Activated naive CD4-positive, alpha-beta T cell treated with anti-CD3 and anti-CD28 coated beads, Interleukin-2, amount 10 ng/mL, durations not matched to agents 7 days and 5 days (primary cell): ENCODE data around the gene PDE4B.

Experiments used
- CTCF ChIA-PET: fragments of 350-600 bp; sonication (Branson Sonifier 250); formaldehyde crosslinking; loops from one replicate; lab custom pipeline; 2021; ENCODE audit warnings: antibody characterized with exemption; lab: Charles Lee
- DNase-seq: peaks from one replicate; pipeline ENCODE4 v3.0.0-alpha.2; 2020
- H3K27ac Mint-ChIP-seq: one replicate; pipeline ENCODE4 v1.8.0; 2021; ENCODE audit warnings: mild to moderate bottlenecking, moderate library complexity, mixed read lengths
- H3K27me3 Mint-ChIP-seq: one replicate; pipeline ENCODE4 v1.8.0; 2021; ENCODE audit warnings: mild to moderate bottlenecking, mixed read lengths
- H3K36me3 Mint-ChIP-seq: one replicate; pipeline ENCODE4 v1.8.0; 2021; ENCODE audit warnings: mixed read lengths
- H3K4me1 Mint-ChIP-seq: one replicate; pipeline ENCODE4 v1.8.0; 2021; ENCODE audit warnings: mixed read lengths
- H3K4me3 Mint-ChIP-seq: one replicate; pipeline ENCODE4 v1.8.0; 2021; ENCODE audit warnings: mild to moderate bottlenecking, moderate library complexity, mixed read lengths
- H3K9me3 Mint-ChIP-seq: one replicate; pipeline ENCODE4 v1.8.0; 2021; ENCODE audit warnings: mixed read lengths

Gene PDE4B

GRCh38 chr1:66325594-66326380 is 533.1 kb downstream of the PDE4B start:
- Mint-ChIP-seq H3K27me3 (no peaks in the 10 kb centered on the region), H3K27ac (no peak overlapping the region), H3K9me3 (peaks cover 8% of the 10 kb centered on the region), H3K4me3 (no peak overlapping the region), H3K36me3 (peaks cover 9% of the 10 kb centered on the region), H3K4me1 (peaks cover 57% of the 10 kb centered on the region)
- CTCF ChIA-PET: interaction anchor here (0.7 to 1.5 kb wide), 2 partner anchors 44 to 638 kb away, joined by 3 to 4 read pairs; no protein-coding TSS in a partner anchor
- no peak for DNase-seq

GRCh38 chr1:66326867-66327266 is 534.2 kb downstream of the PDE4B start:
- Mint-ChIP-seq H3K4me1 (peaks cover 59% of the 10 kb centered on the region), H3K9me3 (peaks cover 2% of the 10 kb centered on the region), H3K27ac (no peak overlapping the region)

GRCh38 chr1:66327588-66327987 is 534.9 kb downstream of the PDE4B start:
- CTCF ChIA-PET: interaction anchor here (0.6 to 1.1 kb wide), 2 partner anchors 76 to 119 kb away, joined by 3 read pairs; no protein-coding TSS in a partner anchor
- Mint-ChIP-seq H3K4me3 (no peak overlapping the region), H3K27ac (no peak overlapping the region), H3K4me1 (peaks cover 59% of the 10 kb centered on the region), H3K36me3 (peaks cover 6% of the 10 kb centered on the region), H3K9me3 (peaks cover 2% of the 10 kb centered on the region), H3K27me3 (no peaks in the 10 kb centered on the region)
- no peak for DNase-seq

More at GRCh38 chr1:66326867-66327266, 534.2 kb downstream of the PDE4B start:
- no peaks in the 10 kb centered on the region for H3K27me3 Mint-ChIP-seq
- CTCF ChIA-PET: interaction anchor here (1.1 kb wide), 1 partner anchor 75 kb away, joined by 3 read pairs; no protein-coding TSS in a partner anchor
- no peak overlapping the region for H3K4me3 Mint-ChIP-seq
- peaks cover 6% of the 10 kb centered on the region for H3K36me3 Mint-ChIP-seq
- no peak for DNase-seq

GRCh38 chr1:66328896-66329295 is 536.2 kb downstream of the PDE4B start:
- H3K36me3 Mint-ChIP-seq: peaks cover 13% of the 10 kb centered on the region
- no peak overlapping the region for H3K27ac Mint-ChIP-seq
- CTCF ChIA-PET: interaction anchor here (0.8 to 1.6 kb wide), 3 partner anchors 26 to 108 kb away, joined by 3 to 7 read pairs (median 5); no protein-coding TSS in a partner anchor
- DNase-seq: no peak
- H3K9me3 Mint-ChIP-seq: no peaks in the 10 kb centered on the region
- H3K27me3 Mint-ChIP-seq: no peaks in the 10 kb centered on the region
- no peak overlapping the region for H3K4me3 Mint-ChIP-seq
- H3K4me1 Mint-ChIP-seq: peaks cover 57% of the 10 kb centered on the region

GRCh38 chr1:66330722-66331141 is 538.0 kb downstream of the PDE4B start:
- peaks cover 44% of the 10 kb centered on the region for H3K4me1 Mint-ChIP-seq
- no peak for DNase-seq

GRCh38 chr1:66331658-66332547 is 539.2 kb downstream of the PDE4B start:
- peak; percentile 63 for DNase-seq
- H3K4me1 Mint-ChIP-seq: peaks cover 48% of the 10 kb centered on the region
- CTCF ChIA-PET: interaction anchor here (0.7 to 2.5 kb wide), 13 partner anchors 16 to 114 kb away, joined by 3 to 16 read pairs (median 4); no protein-coding TSS in a partner anchor
- H3K36me3 Mint-ChIP-seq: peaks cover 33% of the 10 kb centered on the region
- no peaks in the 10 kb centered on the region for H3K9me3 Mint-ChIP-seq
- peak overlapping the region; percentile 98 for H3K27ac Mint-ChIP-seq
- H3K27me3 Mint-ChIP-seq: no peaks in the 10 kb centered on the region
- peak overlapping the region; percentile 98 for H3K4me3 Mint-ChIP-seq

More at GRCh38 chr1:66330722-66331141, 538.0 kb downstream of the PDE4B start:
- CTCF ChIA-PET: interaction anchor here (0.6 to 1.4 kb wide), 8 partner anchors 11 to 105 kb away, joined by 3 to 8 read pairs (median 4); no protein-coding TSS in a partner anchor
- Mint-ChIP-seq H3K27me3 (no peaks in the 10 kb centered on the region), H3K9me3 (no peaks in the 10 kb centered on the region), H3K36me3 (peaks cover 28% of the 10 kb centered on the region), H3K4me3 (peak overlapping the region; percentile 98), H3K27ac (peak overlapping the region; percentile 98)

- Mint-ChIP-seq H3K4me1 (peaks cover 51% of the 10 kb centered on the region), H3K27ac (peak overlapping the region; percentile 98)
Measured at GRCh38 chr1:66332548-66332901, 539.8 kb downstream of the PDE4B start.

GRCh38 chr1:66333466-66334199 is 540.9 kb downstream of the PDE4B start:
- peak; percentile 30 for DNase-seq
- Mint-ChIP-seq H3K36me3 (peaks cover 47% of the 10 kb centered on the region), H3K27ac (peak overlapping the region; percentile 98)

More at GRCh38 chr1:66332548-66332901, 539.8 kb downstream of the PDE4B start:
- no peaks in the 10 kb centered on the region for H3K9me3 Mint-ChIP-seq
- CTCF ChIA-PET: interaction anchor here (0.7 to 2.5 kb wide), 12 partner anchors 15 to 113 kb away, joined by 3 to 16 read pairs (median 4); no protein-coding TSS in a partner anchor
- H3K27me3 Mint-ChIP-seq: no peaks in the 10 kb centered on the region
- H3K36me3 Mint-ChIP-seq: peaks cover 39% of the 10 kb centered on the region
- DNase-seq: no peak
- peak overlapping the region; percentile 98 for H3K4me3 Mint-ChIP-seq

GRCh38 chr1:66334318-66334717 is 541.6 kb downstream of the PDE4B start:
- CTCF ChIA-PET: interaction anchor here (1.0 to 2.7 kb wide), 5 partner anchors 9 to 74 kb away, joined by 3 to 13 read pairs (median 4); no protein-coding TSS in a partner anchor
- Mint-ChIP-seq H3K27me3 (no peaks in the 10 kb centered on the region), H3K36me3 (peaks cover 48% of the 10 kb centered on the region), H3K27ac (peak overlapping the region; percentile 98), H3K4me3 (peak overlapping the region; percentile 98), H3K4me1 (peaks cover 48% of the 10 kb centered on the region), H3K9me3 (no peaks in the 10 kb centered on the region)
- no peak for DNase-seq

More at GRCh38 chr1:66333466-66334199, 540.9 kb downstream of the PDE4B start:
- CTCF ChIA-PET: interaction anchor here (1.3 to 2.5 kb wide), 5 partner anchors 12 to 112 kb away, joined by 3 to 12 read pairs (median 4); no protein-coding TSS in a partner anchor
- Mint-ChIP-seq H3K27me3 (no peaks in the 10 kb centered on the region), H3K4me3 (peak overlapping the region; percentile 98), H3K4me1 (peaks cover 51% of the 10 kb centered on the region), H3K9me3 (no peaks in the 10 kb centered on the region)

GRCh38 chr1:66335125-66335524 is 542.4 kb downstream of the PDE4B start:
- Mint-ChIP-seq H3K4me1 (peaks cover 48% of the 10 kb centered on the region), H3K9me3 (no peaks in the 10 kb centered on the region), H3K27me3 (no peaks in the 10 kb centered on the region), H3K4me3 (peak overlapping the region; percentile 98), H3K36me3 (peaks cover 51% of the 10 kb centered on the region), H3K27ac (peak overlapping the region; percentile 98)
- CTCF ChIA-PET: interaction anchor here (1.0 to 3.1 kb wide), 6 partner anchors 8 to 111 kb away, joined by 4 to 13 read pairs (median 8); no protein-coding TSS in a partner anchor
- DNase-seq: no peak

- CTCF ChIA-PET: interaction anchor here (1.0 to 3.1 kb wide), 8 partner anchors 11 to 110 kb away, joined by 3 to 13 read pairs (median 8); no protein-coding TSS in a partner anchor
- Mint-ChIP-seq H3K27ac (peak overlapping the region; percentile 98), H3K27me3 (no peaks in the 10 kb centered on the region), H3K36me3 (peaks cover 52% of the 10 kb centered on the region), H3K4me1 (peaks cover 45% of the 10 kb centered on the region), H3K9me3 (no peaks in the 10 kb centered on the region), H3K4me3 (peak overlapping the region; percentile 98)
- peak; percentile 82 for DNase-seq
Measured at GRCh38 chr1:66335859-66336640, 543.4 kb downstream of the PDE4B start.

GRCh38 chr1:66336641-66336990 is 543.9 kb downstream of the PDE4B start:
- CTCF ChIA-PET: interaction anchor here (1.0 to 3.1 kb wide), 8 partner anchors 10 to 109 kb away, joined by 3 to 13 read pairs (median 8); no protein-coding TSS in a partner anchor
- H3K9me3 Mint-ChIP-seq: no peaks in the 10 kb centered on the region
- no peak for DNase-seq
- H3K36me3 Mint-ChIP-seq: peaks cover 57% of the 10 kb centered on the region
- peak overlapping the region; percentile 98 for H3K27ac Mint-ChIP-seq
- H3K27me3 Mint-ChIP-seq: no peaks in the 10 kb centered on the region
- H3K4me1 Mint-ChIP-seq: peaks cover 51% of the 10 kb centered on the region
- peak overlapping the region; percentile 98 for H3K4me3 Mint-ChIP-seq
